Measurements from ENCODE around the gene FAM240A.
"Not testable (repeated sequence)": the region's sequence is repeated elsewhere in the genome, so short reads cannot be mapped to it uniquely, and the experiment has no call there.

FAM240A gene

DNA sequence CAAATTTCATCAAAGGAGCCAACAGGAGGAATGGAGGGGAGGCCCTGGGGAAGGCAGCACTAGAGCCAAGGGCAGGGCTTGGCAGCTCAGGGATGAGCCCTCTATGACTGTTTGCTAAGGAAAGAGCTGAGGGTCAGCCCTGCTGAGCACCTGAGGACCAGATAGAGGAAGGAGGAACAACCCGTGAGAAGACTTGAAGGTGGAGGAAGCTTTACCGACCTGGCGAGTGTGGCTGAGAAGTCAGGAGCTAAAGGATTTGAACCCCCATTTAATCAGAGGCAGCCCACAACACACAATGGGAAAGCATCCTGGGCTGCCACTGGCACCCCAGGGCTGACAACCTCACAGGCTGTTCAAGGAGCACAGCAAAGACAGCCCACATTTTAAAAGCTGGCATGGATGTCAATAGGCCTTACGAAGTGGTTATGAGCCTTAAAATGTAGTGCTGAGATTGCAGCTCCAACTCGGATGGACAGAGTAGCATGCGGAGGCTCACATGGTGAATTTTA lies 25.5 kb upstream of the FAM240A start:
- DNase-seq (ENCODE audit: low read depth in 2 of 2) = no peak

DNA sequence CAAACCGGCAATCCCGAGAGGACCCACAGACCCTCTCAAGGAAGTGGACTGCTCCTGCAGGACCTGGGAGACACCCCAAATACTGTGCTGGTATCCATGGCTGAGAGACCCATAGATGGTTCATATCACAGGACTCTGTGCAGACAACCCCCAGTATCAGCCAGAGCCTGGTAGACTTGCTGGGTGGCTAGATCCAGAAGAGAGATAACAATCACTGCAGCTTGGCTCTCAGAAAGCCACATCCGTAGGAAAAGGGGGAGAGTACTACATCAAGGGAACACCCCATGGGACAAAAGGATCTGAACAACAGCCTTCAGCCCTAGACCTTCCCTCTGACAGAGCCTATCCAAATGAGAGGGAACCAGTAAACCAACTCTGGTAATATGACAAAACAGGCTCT lies 25.1 kb upstream of the FAM240A start:
- not testable (repeated sequence) for DNase-seq (ENCODE audit: low read depth in 2 of 2)

- DNase-seq (ENCODE audit: low read depth in 2 of 2) = no peak
Observed at GRCh38 chr3:46593274-46593862, 19.0 kb upstream of the FAM240A start.

DNA sequence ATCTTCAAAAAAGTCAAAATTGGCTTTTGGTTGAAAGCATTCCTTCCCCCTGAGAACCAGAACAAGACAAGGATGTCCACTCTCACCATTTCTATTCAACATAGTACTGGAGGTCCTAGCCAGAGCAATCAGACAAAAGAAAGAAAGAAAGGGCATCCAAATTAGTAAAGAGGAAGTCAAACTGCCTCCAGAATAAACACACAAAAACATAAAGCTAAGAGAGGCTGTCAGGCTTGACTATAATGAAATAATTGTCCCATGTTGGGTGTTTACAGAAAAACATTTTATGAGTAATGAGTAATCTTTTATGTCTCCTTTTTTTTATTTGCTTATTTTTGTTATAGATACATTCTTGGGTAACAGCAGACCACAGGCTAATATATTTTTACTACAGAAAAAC lies 18.3 kb upstream of the FAM240A start:
- DNase-seq (ENCODE audit: low read depth in 2 of 2) = no peak

- no peak for DNase-seq (ENCODE audit: low read depth in 2 of 2)
Observed at GRCh38 chr3:46594723-46595122, 17.6 kb upstream of the FAM240A start.

- no peak for DNase-seq (ENCODE audit: low read depth in 2 of 2)
Observed at GRCh38 chr3:46595819-46596314, 16.5 kb upstream of the FAM240A start.

DNA sequence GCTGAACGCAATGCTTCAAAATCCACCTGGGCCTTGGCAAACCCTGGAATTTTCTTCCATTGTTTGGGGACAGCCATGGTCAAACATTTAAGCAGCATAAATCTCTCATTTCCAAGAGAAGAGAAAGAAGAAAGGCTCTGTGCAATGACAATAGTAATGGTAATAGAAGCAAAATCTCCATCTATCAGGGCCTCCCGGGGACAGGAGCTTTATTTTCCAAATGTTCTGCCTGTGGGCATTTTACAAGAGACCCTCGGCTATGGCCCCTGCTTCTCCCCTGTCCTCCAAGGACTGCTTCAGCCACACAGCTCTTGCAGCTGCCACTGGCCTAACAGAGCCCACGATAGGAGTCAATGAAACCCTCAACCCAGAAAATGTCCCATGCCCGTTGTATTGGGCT lies 12.7 kb upstream of the FAM240A start:
- DNase-seq (ENCODE audit: low read depth in 2 of 2) = no peak

DNA sequence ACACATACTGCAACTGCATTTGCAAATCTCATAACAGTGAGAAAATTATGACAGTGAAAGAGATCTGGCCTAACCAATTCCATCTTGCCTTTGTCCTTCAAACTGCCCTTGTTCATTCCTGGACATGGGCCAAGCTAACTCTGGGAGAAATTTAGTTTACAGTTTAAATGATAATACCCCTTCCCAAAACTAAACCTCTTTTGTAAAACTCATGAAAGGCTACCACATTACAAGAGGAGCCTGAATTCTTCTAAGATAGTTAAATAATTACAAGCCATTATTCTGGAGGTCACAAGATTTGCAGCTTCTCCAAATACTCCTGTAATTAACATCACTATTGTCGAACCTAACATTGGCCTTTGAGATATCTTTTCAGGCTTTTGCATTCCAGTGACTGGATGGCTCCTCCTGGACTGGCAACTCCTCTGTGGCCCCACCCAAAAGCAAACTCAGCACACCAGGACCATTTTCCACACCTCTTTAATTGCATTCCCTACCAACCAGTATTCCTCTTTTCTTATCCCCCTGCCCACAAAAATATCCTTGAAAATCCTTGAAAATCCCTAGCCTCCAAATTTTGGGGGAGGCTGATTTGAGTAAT lies 8.8 kb upstream of the FAM240A start:
- no peak for DNase-seq (ENCODE audit: low read depth in 2 of 2)

DNA sequence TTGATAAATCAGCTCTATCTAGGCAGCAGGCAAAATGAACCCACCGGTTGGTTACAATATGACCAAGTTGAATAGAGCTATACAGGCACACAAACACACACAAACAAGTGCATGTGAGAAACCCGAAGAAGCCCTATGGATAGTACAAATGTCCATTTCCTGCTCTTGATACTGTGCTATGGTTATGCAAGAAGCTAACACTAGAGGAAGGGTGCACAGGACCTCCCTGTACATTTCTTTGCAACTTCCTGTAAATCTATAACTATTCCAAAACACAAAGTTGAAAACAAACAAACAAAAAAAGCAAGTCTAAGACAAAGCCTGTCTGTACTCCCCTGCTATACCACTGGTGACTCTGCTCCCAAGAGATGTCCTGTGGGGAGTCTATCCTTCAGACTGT lies 8.2 kb upstream of the FAM240A start:
- no peak for DNase-seq (ENCODE audit: low read depth in 2 of 2)

- no peak for DNase-seq (ENCODE audit: low read depth in 2 of 2)
Observed at GRCh38 chr3:46607603-46608028, 4.7 kb upstream of the FAM240A start.

DNA sequence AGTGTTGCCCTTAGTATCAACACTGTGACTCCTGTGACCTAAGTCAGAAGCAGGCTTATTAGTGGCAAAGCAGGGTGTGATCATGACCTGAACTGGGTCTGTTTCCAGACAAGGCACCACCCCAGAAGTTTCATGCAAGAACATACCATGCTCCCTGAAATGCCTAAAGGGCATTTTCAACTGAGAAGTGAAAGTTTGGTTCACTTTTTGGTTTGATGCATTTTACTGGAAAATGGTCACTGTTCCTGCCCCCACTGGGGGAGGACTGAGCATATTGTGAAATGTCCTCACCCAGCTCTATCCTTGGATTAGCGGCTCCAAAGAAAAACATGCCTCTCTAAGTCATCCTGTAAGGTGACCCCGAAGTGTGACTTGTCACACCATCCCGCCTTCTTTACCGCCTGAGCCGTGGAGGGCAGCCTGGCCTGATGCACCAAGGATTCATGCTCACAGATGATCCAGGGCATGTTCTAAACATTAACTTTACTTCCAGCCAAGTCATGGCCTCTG lies 3.1 kb upstream of the FAM240A start:
- no peak for DNase-seq (ENCODE audit: low read depth in 2 of 2)

- no peak for DNase-seq (ENCODE audit: low read depth in 2 of 2)
Observed at GRCh38 chr3:46609944-46610722, 2.2 kb upstream of the FAM240A start.

DNA sequence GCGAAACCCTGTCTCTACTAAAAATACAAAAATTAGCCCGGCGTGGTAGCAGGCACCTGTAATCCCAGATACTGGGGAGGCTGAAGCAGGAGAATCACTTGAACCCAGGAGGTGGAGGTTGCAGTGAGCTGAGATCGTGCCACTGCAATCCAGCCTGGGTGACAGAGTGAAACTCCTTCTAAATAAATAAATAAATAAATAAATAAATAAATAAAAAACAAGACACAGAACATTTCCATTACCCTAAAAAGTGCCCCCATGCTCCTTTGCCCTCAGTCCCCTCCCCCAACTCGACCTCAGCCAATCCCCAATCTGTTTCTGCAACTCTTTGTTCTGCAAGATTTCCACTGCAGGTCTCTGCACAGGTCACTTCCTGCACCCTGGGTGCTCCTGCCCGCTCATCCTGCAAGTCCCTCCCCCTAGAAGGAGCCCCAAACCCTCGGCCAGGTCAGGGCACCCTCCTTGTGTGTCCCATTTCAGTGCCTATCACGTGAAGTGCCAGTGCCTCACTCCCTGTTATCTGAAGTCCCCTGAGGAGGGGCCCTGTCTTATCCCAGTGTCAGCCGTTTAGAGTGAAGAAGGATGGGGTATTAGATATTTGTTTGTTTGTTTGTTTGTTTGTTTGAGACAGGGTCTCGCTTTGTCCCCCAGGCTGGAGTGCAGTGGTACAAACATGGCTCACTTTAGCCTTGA lies 1.1 kb downstream of the FAM240A start:
- DNase-seq (ENCODE audit: low read depth in 2 of 2) = no peak

DNA sequence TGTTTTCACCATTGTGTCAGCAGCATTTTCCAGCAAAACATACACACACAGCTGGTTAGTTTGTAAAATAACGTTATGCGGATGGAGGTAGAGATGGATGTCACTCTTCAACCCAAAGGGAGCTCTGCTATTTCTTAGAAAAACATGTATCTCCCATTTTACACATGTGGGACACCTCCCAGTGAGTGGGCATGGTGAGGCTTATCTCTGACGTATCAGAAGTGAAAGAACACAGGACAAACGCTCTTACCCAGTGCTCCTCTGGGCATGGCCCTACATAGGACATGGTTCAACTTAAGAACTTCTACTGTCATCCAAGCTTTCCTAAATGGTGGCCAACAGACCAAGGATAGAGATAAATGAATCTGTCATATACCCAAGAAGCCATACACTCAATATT lies 2.1 kb downstream of the FAM240A start:
- DNase-seq (ENCODE audit: low read depth in 2 of 2) = no peak

DNA sequence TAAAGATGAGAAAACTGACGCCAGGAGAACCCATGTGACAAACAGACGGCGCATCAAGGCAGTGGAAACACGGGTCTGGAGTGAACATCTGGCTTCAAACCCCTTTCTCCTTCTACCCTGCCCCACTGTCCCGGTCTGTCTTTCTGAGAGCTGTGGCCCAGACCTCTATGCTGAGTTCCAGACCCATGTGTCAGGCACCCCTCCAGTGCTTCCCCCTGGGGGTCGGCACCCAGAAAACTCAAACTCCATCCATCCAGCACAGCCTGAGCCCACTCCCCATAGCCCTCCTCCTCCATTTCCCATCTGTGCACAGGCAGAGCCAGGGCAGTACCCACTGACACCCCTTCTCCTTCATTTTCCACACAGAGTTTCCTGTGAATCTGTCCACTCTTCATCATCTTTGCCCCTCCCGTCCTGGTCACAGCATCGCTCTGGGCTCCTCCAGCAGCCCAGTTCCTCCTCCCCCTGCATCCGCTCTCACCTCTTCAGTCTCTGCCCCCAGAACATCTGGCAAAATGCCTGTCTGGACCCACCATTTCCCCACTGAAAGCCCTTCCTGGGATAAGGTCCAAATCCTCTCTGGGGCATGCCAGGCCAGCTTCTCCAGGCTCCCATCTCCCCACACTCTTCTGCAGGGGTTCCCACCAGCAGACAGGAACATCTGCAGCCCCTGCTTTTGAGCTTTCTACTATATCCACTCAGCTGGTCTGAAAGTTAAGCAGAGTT lies 2.9 kb downstream of the FAM240A start:
- no peak for DNase-seq (ENCODE audit: low read depth in 2 of 2)

DNA sequence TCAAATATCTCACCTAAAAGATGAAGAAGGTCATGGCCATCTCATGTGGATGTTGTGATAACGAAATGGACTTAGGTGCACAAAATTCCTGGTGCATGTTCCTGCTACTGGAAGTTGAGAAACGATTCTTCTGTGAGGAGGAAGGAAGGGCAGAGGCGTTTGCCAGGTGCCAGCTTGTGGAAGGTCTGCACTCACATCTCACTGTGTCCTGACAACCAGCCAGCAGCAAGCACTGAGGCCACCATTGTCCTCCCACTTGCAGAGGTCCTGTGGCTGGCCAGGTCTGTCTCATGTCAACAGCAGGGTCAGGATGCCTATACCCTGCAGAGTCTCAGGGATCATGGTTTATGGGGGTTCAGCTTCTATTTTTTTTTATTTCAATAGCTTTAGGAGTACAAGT lies 3.7 kb downstream of the FAM240A start:
- no peak for DNase-seq (ENCODE audit: low read depth in 2 of 2)

- DNase-seq (ENCODE audit: low read depth in 2 of 2) = no peak
Observed at GRCh38 chr3:46617941-46618340, 5.6 kb downstream of the FAM240A start.

GRCh38 chr3:46619845-46620778 lies 7.8 kb downstream of the FAM240A start:
- no peak for DNase-seq (ENCODE audit: low read depth in 2 of 2)

DNA sequence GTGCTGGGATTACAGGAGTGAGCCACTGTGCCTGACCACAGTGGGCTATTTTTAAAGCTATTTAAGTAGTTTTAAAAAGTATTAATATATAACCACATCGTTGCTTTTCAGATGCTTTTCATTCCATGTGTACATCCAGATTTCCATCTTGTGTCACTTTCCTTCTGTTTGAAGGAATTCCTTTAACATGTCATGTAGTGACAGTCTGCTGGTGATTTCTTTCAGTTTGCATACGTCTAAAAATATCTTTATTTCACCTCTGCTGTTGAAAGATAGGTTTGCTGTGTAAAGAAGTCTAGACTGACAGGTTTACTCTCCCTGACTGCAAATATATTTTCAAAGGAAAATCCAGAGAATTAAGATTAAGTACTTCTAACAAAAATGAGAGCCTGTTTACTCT lies 12.2 kb downstream of the FAM240A start:
- DNase-seq (ENCODE audit: low read depth in 2 of 2) = no peak

GRCh38 chr3:46624975-46625490 lies 12.7 kb downstream of the FAM240A start:
- DNase-seq (ENCODE audit: low read depth in 2 of 2) = no peak

Measured in activated CD8-positive, alpha-beta memory T cell treated with anti-CD3 and anti-CD28 coated beads for 4 hours (primary cell).